Right atrium auricular region (tissue), 2 donors: ENCODE results near the gene CMTR1. TPM values are rescaled to one million over a fixed set of nuclear protein-coding genes. Genes with fewer than 3 reads are reported as not detected.

Experiments used
- DNase-seq: peaks from one replicate; pipeline ENCODE4 v3.0.0-alpha.2; 2019; ENCODE audit warnings: low spot score
- H3K27ac ChIP-seq, 2 donors: fragments of 200-600 bp; sonication (generic); 1 replicate in 1 of 2; 2 replicates in 1 of 2; pipeline ENCODE4 v1.5.1; 2016 to 2019
- H3K27me3 ChIP-seq, 2 donors: fragments of 200-600 bp; sonication (generic); one replicate each; pipeline versions ENCODE4 v1.5.1 to v1.6.0; 2017 to 2019
- H3K36me3 ChIP-seq: fragments of 200-600 bp; sonication (generic); one replicate; pipeline ENCODE4 v1.5.1; 2016
- H3K4me1 ChIP-seq, 2 donors: fragments of 200-600 bp; sonication (generic); one replicate each; pipeline versions ENCODE4 v1.5.1 to v1.6.0; 2017 to 2019
- H3K4me3 ChIP-seq, 2 donors: fragments of 200-600 bp; sonication (generic); 1 replicate in 1 of 2; 2 replicates in 1 of 2; pipeline ENCODE4 v1.5.1; 2017 to 2019; ENCODE audit warnings: mild to moderate bottlenecking in 1 of 2, moderate library complexity in 1 of 2
- H3K9me3 ChIP-seq, 2 donors: fragments of 200-600 bp; sonication (generic); one replicate each; pipeline ENCODE4 v1.5.1; 2019
- total RNA-seq, 2 donors: library from RNA; depleted of rRNA; stranded (reverse); fragments of >200 nt; gene quantifications; one replicate each; pipeline ENCODE4 v1.1.0, GENCODE V29; 2016
- TF ChIP-seq, protein P1 (sequence below), 2 donors: fragments of 200-600 bp; sonication (generic); IDR thresholded peaks; one replicate each; pipeline ENCODE4 v1.5.1; 2019; ENCODE audit warnings: antibody characterized with exemption in 2 of 2

The CMTR1 gene
- total RNA-seq, 2 donors from 2014 or later = 20.4 to 21.1 TPM

DNA sequence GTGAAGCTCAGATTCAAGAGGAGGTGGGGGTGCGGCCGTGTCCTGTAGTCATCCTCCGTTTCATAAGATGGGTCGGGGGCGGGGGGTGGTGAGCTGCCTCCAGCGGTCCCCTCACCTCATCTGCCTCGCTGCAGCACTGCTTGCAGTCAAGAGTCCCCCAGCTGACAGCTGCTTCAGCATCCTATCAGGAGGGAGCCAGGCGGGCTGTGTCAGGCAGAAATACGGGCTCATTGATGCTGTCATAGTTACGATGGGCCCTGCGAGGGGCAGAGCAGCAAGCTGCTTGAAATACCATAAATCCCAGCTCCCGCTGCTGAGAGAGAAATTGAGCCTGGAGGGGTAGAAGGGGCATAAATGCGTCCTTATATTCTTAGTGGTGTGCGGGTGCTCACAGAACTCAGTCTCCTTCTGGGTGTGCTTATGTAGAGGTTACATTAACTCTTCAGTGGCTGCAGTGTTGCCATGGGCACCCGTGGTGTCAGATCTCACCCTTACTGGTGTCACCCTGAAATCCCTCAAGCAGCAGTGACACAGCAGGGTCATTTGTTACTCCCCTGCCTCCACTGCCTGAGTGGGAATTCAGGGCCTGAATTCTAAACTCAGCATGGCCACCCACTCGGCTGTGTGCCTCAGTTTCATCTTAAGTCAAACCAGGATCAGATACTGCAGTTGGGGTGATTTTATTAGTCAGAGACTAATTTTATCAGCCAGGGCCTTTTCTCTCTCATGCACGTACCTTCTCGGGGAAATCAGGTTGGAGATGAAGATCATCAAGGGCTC lies 44.8 kb downstream of the CMTR1 start:
- H3K36me3 ChIP-seq = peaks cover 58% of the 10 kb centered on the region
- no peak for DNase-seq
- TF ChIP-seq, protein P1, sequence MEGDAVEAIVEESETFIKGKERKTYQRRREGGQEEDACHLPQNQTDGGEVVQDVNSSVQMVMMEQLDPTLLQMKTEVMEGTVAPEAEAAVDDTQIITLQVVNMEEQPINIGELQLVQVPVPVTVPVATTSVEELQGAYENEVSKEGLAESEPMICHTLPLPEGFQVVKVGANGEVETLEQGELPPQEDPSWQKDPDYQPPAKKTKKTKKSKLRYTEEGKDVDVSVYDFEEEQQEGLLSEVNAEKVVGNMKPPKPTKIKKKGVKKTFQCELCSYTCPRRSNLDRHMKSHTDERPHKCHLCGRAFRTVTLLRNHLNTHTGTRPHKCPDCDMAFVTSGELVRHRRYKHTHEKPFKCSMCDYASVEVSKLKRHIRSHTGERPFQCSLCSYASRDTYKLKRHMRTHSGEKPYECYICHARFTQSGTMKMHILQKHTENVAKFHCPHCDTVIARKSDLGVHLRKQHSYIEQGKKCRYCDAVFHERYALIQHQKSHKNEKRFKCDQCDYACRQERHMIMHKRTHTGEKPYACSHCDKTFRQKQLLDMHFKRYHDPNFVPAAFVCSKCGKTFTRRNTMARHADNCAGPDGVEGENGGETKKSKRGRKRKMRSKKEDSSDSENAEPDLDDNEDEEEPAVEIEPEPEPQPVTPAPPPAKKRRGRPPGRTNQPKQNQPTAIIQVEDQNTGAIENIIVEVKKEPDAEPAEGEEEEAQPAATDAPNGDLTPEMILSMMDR (IDR thresholded peaks at IDR 0.05) = no peak
- no peak overlapping the region for H3K4me3 ChIP-seq
- H3K27me3 ChIP-seq = no peaks in the 10 kb centered on the region
- peaks cover 0 to 57% of the 10 kb centered on the region in 2 donors for H3K4me1 ChIP-seq
- H3K27ac ChIP-seq = no peak overlapping the region
- no peaks in the 10 kb centered on the region for H3K9me3 ChIP-seq

DNA sequence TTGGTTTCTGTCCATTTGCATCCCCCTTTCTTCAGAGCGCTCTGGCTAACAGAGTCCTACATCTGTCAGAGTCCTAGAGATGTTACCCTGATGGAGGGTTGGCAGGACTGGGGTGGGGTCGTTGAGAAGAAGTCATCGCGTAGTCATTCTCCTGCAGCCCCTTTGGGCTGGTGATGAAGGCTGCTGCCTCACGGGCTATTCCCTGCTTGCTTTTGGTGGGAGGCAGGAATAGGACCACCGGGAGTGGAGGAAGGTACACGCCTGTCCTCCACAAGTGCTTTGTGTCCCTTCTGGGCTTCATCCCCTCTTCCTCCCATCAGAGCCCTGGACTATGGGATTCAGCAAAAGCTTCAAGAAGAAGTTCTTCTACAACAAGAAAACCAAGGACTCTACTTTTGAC lies 45.8 kb downstream of the CMTR1 start:
- Histone ChIP-seq H3K4me3 (no peak overlapping the region), H3K27ac (no peak overlapping the region), H3K36me3 (peaks cover 61% of the 10 kb centered on the region), H3K27me3 (no peaks in the 10 kb centered on the region), H3K9me3 (no peaks in the 10 kb centered on the region), H3K4me1 (peaks cover 0 to 47% of the 10 kb centered on the region in 2 donors)
- TF ChIP-seq, protein P1 (IDR thresholded peaks at IDR 0.05) = no peak
- DNase-seq = no peak

DNA sequence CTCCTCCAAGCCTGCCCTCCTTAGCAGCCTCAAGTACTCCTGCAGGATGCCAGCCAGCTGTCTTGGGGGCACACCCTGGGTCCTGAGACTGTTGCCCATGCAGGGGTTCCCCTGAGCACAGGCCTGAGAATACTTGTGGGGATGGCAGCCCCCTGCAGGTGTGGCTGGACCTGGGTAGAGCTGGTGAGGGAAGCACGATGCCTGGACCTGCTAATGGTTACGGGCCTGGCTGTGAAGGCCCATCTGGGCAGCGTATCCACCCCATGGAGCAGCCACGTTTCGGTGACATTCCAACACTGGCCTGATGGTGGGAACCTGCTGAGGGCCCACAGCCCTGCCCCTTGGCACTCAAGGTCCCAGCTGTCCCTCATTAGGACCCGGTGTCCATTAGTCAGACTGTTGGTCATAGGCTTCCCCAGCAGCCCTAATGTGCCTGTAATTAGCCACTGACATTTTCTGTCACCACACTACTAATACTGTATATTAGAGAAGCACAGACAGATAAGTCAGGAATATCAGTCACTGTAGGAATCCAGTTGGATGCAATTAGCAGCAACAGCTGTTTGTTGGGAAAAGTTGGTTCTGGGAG lies 46.3 kb downstream of the CMTR1 start:
- H3K27me3 ChIP-seq = no peaks in the 10 kb centered on the region

DNA sequence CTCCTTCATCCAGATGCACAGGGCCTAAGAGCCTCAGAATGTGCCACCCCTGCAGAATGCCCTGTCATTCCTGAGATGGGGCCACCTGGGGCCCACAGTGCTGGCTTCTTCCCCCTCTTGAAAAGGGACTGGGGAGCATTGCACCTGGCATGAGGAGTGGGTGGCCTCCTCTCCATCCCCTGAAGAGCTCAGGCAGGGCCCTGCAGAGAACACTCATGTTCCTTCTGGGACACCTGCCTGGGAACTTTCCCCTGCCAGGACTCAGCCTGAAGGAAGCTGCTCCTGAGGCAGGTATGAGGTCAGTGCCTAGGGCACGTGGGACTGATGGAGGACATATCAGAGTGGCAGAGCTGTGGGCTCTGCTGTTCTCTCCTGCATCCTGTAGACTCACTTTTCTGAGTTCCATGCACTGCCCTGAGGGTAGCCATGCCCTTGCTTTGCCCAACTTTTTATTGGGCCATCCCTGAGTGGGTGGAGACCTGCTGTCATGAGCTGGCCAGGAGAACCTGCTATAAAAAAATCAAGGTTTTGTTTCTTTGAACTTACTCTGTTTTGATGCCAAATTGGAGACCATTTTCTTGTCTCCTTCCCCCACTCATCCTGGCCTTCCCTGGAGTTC lies 47.2 kb downstream of the CMTR1 start:
- H3K36me3 ChIP-seq = peaks cover 50% of the 10 kb centered on the region
- TF ChIP-seq, protein P1 (IDR thresholded peaks at IDR 0.05) = no peak

More for the DNA sequence above, 46.3 kb downstream of the CMTR1 start:
- TF ChIP-seq, protein P1 (IDR thresholded peaks at IDR 0.05) = no peak
- Histone ChIP-seq H3K4me3 (no peak overlapping the region), H3K9me3 (no peaks in the 10 kb centered on the region), H3K36me3 (peaks cover 59% of the 10 kb centered on the region), H3K4me1 (peaks cover 0 to 42% of the 10 kb centered on the region in 2 donors), H3K27ac (no peak overlapping the region)
- no peak for DNase-seq

GRCh38 chr6:37480951-37481534 lies 48.0 kb downstream of the CMTR1 start:
- no peak for DNase-seq
- no peak overlapping the region for H3K4me3 ChIP-seq
- H3K36me3 ChIP-seq = peaks cover 43% of the 10 kb centered on the region
- H3K4me1 ChIP-seq = peaks cover 0 to 35% of the 10 kb centered on the region in 2 donors
- H3K27me3 ChIP-seq = no peaks in the 10 kb centered on the region
- no peaks in the 10 kb centered on the region for H3K9me3 ChIP-seq
- peak overlapping the region; percentile 32 to 59 for H3K27ac ChIP-seq
- TF ChIP-seq, protein P1 (IDR thresholded peaks at IDR 0.05) = no peak

More for the DNA sequence above, 47.2 kb downstream of the CMTR1 start:
- Histone ChIP-seq H3K9me3 (no peaks in the 10 kb centered on the region), H3K4me3 (no peak overlapping the region), H3K27ac (peak overlapping the region; percentile 32 to 59), H3K27me3 (no peaks in the 10 kb centered on the region), H3K4me1 (peaks cover 0 to 35% of the 10 kb centered on the region in 2 donors)
- no peak for DNase-seq
